ENCODE measurements around the gene PPP1R9B.

PPP1R9B gene

DNA sequence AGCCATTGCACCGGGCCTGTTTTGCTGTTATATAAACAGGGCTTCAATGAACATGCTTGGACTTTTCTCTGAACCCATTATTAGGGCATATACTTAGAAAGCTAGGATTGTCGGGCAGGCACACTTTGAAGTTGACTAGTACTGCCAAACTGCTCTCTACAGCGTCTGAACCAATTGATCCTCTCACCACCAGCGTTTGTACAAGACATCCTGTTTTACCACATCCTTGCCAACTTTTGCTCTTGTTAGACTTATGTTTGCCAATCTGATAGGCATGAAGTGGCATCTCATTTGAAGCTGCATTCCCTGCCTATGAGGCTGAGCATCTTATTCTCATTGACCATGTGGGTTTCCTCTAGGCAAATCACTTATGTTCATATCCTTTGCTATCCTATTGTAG is 7.4 kb upstream of the PPP1R9B start:
- no peak for DNase-seq (ENCODE audit: low read depth, low spot score)

- DNase-seq (ENCODE audit: low read depth, low spot score): no peak
These were observed 4.8 kb upstream of the PPP1R9B start for GRCh38 chr17:50155115-50155819.

DNA sequence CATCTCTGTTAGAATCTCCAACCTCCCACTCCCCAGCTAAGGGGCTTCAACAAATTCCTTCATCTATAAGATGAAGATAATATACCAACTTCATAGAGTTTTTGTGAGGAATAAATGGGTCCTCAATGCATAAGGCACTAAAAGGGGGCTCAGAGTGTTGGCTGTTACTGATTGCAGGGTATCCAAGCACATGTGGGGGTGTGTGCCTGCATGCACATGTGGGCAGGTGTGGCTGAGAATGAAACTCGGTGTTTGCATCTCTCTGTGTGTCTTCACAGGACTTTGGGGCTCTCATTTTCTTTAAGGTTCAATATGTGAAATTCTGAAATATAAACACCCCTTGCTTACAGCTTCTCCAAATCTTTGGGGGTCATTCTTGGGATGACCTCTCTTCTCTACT is 4.1 kb upstream of the PPP1R9B start:
- no peak for DNase-seq (ENCODE audit: low read depth, low spot score)

GRCh38 chr17:50153650-50154575 is 3.4 kb upstream of the PPP1R9B start:
- DNase-seq (ENCODE audit: low read depth, low spot score): no peak

- no peak for DNase-seq (ENCODE audit: low read depth, low spot score)
These were observed 2.3 kb upstream of the PPP1R9B start for GRCh38 chr17:50152736-50153135.

- DNase-seq (ENCODE audit: low read depth, low spot score): no peak
These were observed 1.6 kb upstream of the PPP1R9B start for GRCh38 chr17:50151937-50152547.

- DNase-seq (ENCODE audit: low read depth, low spot score): peak; percentile 67
These were observed 812 bp upstream of the PPP1R9B start for GRCh38 chr17:50151041-50151936.

DNA sequence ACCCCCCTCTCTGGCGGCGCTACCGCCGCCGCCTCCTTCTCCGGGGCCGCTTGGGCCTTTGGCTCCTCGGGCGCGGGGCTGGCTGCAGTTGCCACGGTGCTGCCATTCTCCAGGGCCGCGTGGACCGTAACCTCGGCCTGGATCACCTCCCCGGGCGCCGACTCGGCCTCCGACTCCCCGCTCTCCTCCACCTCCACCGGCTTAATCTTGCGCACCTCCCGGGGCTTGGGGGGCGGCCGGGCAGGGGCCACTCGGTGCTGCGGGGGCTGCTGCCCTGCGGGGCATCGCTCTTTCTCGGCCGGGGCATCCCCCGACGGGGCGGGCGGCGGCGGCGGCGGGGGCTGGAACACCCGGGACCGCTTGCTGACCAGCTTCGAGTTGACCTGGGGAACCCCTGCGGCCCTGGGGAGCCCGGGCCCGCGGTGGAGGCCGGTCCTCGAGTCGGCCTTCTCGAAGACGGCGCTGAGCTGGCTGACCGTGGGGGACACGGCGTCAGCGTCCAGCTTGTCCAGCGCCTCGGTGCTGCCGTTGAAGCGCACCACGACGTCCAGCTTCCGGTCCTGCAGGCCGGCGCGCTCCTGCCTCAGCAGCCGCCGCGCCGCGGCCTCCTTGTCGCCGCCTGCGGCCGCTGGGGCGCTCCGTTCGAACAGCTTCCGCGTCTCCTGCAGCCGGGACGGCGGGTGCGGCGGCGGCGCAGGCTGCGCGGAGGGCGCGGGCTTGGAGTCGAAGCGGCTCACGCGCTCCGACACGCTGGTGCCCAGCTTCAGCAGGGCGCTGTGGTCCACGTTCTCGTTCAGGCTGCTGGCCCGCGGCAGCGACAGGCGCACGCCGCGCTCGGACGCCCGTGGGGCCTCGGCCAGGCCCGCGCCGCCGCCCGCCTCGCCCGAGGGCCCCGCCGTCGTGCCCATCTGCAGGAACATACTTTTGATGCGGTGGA is 792 bp downstream of the PPP1R9B start:
- DNase-seq (ENCODE audit: low read depth, low spot score): no peak

- DNase-seq (ENCODE audit: low read depth, low spot score): no peak
These were observed 1.4 kb downstream of the PPP1R9B start for GRCh38 chr17:50149091-50149416.

- DNase-seq (ENCODE audit: low read depth, low spot score): peak; percentile 54
These were observed 2.0 kb downstream of the PPP1R9B start for GRCh38 chr17:50148226-50149090.

GRCh38 chr17:50147841-50148225 is 2.6 kb downstream of the PPP1R9B start:
- no peak for DNase-seq (ENCODE audit: low read depth, low spot score)

GRCh38 chr17:50146927-50147665 is 3.4 kb downstream of the PPP1R9B start:
- DNase-seq (ENCODE audit: low read depth, low spot score): no peak

GRCh38 chr17:50146230-50146926 is 4.1 kb downstream of the PPP1R9B start:
- no peak for DNase-seq (ENCODE audit: low read depth, low spot score)

- no peak for DNase-seq (ENCODE audit: low read depth, low spot score)
These were observed 4.8 kb downstream of the PPP1R9B start for GRCh38 chr17:50145532-50146229.

GRCh38 chr17:50144845-50145531 is 5.5 kb downstream of the PPP1R9B start:
- DNase-seq (ENCODE audit: low read depth, low spot score): no peak

- DNase-seq (ENCODE audit: low read depth, low spot score): no peak
These were observed 6.1 kb downstream of the PPP1R9B start for GRCh38 chr17:50144355-50144754.
